SH-SY5Y (cell line): Measurements from ENCODE around the gene NCR1.

Source experiments
- GATA2 ChIP-seq: IDR thresholded peaks from 2 replicates; pipeline ENCODE4 v1.6.1; 2011; ENCODE audit warnings: mild to moderate bottlenecking, low read depth, low read length
- GATA3 ChIP-seq: IDR thresholded peaks from 2 replicates; pipeline ENCODE4 v1.6.1; 2011; ENCODE audit warnings: low read depth, mild to moderate bottlenecking, low read length, moderate library complexity

GRCh38 chr19:54916822-54917221 is 10.9 kb downstream of the NCR1 start:
- TF ChIP-seq GATA3 (no peak), GATA2 (no peak)
